Femur (tissue), 1 donor: ENCODE measurements around the gene ZNF268.
"Not testable (repeated sequence)": the region's sequence is repeated elsewhere in the genome, so short reads cannot be mapped to it uniquely, and the experiment has no call there.

Experiments used
- DNase-seq: peaks from one replicate; pipeline ENCODE4 v3.0.0-alpha.2; 2017

Gene ZNF268

GRCh38 chr12:133231001-133231400, 49.7 kb downstream of the ZNF268 start:
- no peak for DNase-seq

GRCh38 chr12:133233006-133233405, 51.7 kb downstream of the ZNF268 start:
- no peak for DNase-seq

- no peak for DNase-seq
Measured at GRCh38 chr12:133233993-133234564, 52.8 kb downstream of the ZNF268 start.

- no peak for DNase-seq
Measured at GRCh38 chr12:133234971-133235370, 53.7 kb downstream of the ZNF268 start.

- DNase-seq: no peak
Measured at GRCh38 chr12:133235401-133236112, 54.3 kb downstream of the ZNF268 start, which contains the start of gene ANHX. ANHX (minus strand) TSS chr12:133235877; CDS start chr12:133234356, 1,521 bp downstream.

GRCh38 chr12:133236144-133236543, 54.8 kb downstream of the ZNF268 start:
- DNase-seq: no peak

GRCh38 chr12:133236556-133236955, 55.3 kb downstream of the ZNF268 start:
- DNase-seq: no peak

- no peak for DNase-seq
Measured at GRCh38 chr12:133251732-133252131, 70.4 kb downstream of the ZNF268 start.

- DNase-seq: not testable (repeated sequence)
Measured at GRCh38 chr12:133255833-133256232, 74.5 kb downstream of the ZNF268 start.

- DNase-seq: no peak
Measured at GRCh38 chr12:133256321-133256720, 75.0 kb downstream of the ZNF268 start.

GRCh38 chr12:133264173-133264572, 82.9 kb downstream of the ZNF268 start:
- no peak for DNase-seq
